ENCODE measurements around the gene ADRA2A.

Gene ADRA2A

GRCh38 chr10:111129363-111129762 is 52.5 kb downstream of the ADRA2A start (continued):
- TF ChIP-seq ZNF513 (tag by site-specific recombination; IDR thresholded peaks at IDR 0.05) (no peak), ZNF473 (tag by site-specific recombination; IDR thresholded peaks at IDR 0.05) (no peak)

- Histone ChIP-seq H3K4me3 (ENCODE audit: low read depth, low read length) (no peak overlapping the region), H3K9me3 (ENCODE audit: control insufficient read depth, insufficient read depth, low read depth, low read length) (no peaks in the 10 kb centered on the region), H3K4me1 (ENCODE audit: control insufficient read depth, insufficient read depth, low read length) (no peaks in the 10 kb centered on the region; the same call in 1 of the 2 replicates), H3K27ac (ENCODE audit: extremely low read depth, low read depth, low read length) (no peak overlapping the region), H3K36me3 (ENCODE audit: control insufficient read depth in 2 of 2, insufficient read depth in 1 of 2, low read length in 2 of 2) (no peaks in the 10 kb centered on the region)
- POLR2A ChIA-PET: no interaction called here
- no peak for TF ChIP-seq ZNF529 (tag by site-specific recombination; IDR thresholded peaks at IDR 0.05; ENCODE audit: insufficient replicate concordance)
- TF ChIP-seq ZNF747 (tag by site-specific recombination; IDR thresholded peaks at IDR 0.05): no peak
- no peak for TF ChIP-seq ZNF112 (tag by site-specific recombination; IDR thresholded peaks at IDR 0.05)
- CTCF ChIA-PET: no interaction called here
Observed at GRCh38 chr10:111130471-111130870, 53.6 kb downstream of the ADRA2A start.

Data from HEK293 (cell line).